ENCODE data around the gene FBLN1.
"Not testable (repeated sequence)": the region's sequence is repeated elsewhere in the genome, so short reads cannot be mapped to it uniquely, and the experiment has no call there.

FBLN1 gene

GRCh38 chr22:45542001-45542520 is 39.4 kb downstream of the FBLN1 start:
- no peaks in the 10 kb centered on the region for H3K79me2 ChIP-seq (ENCODE audit: insufficient read depth, low read length)
- no peaks in the 10 kb centered on the region for H3K4me1 ChIP-seq (ENCODE audit: insufficient read depth, low read length, poor library complexity, severe bottlenecking)
- H3K36me3 ChIP-seq (ENCODE audit: insufficient read depth, low read length), result no peaks in the 10 kb centered on the region
- no peak overlapping the region for H3K4me3 ChIP-seq (ENCODE audit: low read length, poor library complexity, severe bottlenecking)
- H3K9ac ChIP-seq (ENCODE audit: low read depth, low read length, poor library complexity, severe bottlenecking), result no peak overlapping the region
- no peak for TF ChIP-seq EZH2phosphoT487 (IDR thresholded peaks at IDR 0.05; ENCODE audit: borderline replicate concordance)
- TF ChIP-seq CTCF (conservative IDR thresholded peaks at IDR 0.05; ENCODE audit: low read length), result no peak
- no peaks in the 10 kb centered on the region for H3K9me2 ChIP-seq (replicated peaks; ENCODE audit: low read depth, low read length)
- H2AFZ ChIP-seq (ENCODE audit: low read length), result no peak overlapping the region
- no peaks in the 10 kb centered on the region for H4K20me1 ChIP-seq (ENCODE audit: insufficient read depth, low read length, poor library complexity, severe bottlenecking)
- H3K9me3 ChIP-seq (ENCODE audit: insufficient read depth, low read depth, low read length), result no peaks in the 10 kb centered on the region
- no peaks in the 10 kb centered on the region for H3K27me3 ChIP-seq (ENCODE audit: insufficient read depth, low read length, poor library complexity, severe bottlenecking)
- H3K4me2 ChIP-seq (ENCODE audit: low read depth, low read length, poor library complexity, severe bottlenecking), result no peak overlapping the region
- no peaks in the 10 kb centered on the region for H3F3A ChIP-seq (ENCODE audit: low read depth)

GRCh38 chr22:45542736-45543135 is 40.1 kb downstream of the FBLN1 start:
- H3K4me1 ChIP-seq (ENCODE audit: insufficient read depth, low read length, poor library complexity, severe bottlenecking); H3F3A ChIP-seq (ENCODE audit: low read depth); H3K4me3 ChIP-seq (ENCODE audit: low read length, poor library complexity, severe bottlenecking); H3K36me3 ChIP-seq (ENCODE audit: insufficient read depth, low read length); H3K9me3 ChIP-seq (ENCODE audit: insufficient read depth, low read depth, low read length); H3K79me2 ChIP-seq (ENCODE audit: insufficient read depth, low read length); H2AFZ ChIP-seq (ENCODE audit: low read length); H3K27me3 ChIP-seq (ENCODE audit: insufficient read depth, low read length, poor library complexity, severe bottlenecking); H3K9ac ChIP-seq (ENCODE audit: low read depth, low read length, poor library complexity, severe bottlenecking); H4K20me1 ChIP-seq (ENCODE audit: insufficient read depth, low read length, poor library complexity, severe bottlenecking); H3K9me2 ChIP-seq (replicated peaks; ENCODE audit: low read depth, low read length); H3K4me2 ChIP-seq (ENCODE audit: low read depth, low read length, poor library complexity, severe bottlenecking): not testable (repeated sequence)

GRCh38 chr22:45543243-45543642 is 40.6 kb downstream of the FBLN1 start:
- no peak overlapping the region for H3K4me2 ChIP-seq (ENCODE audit: low read depth, low read length, poor library complexity, severe bottlenecking)
- no peaks in the 10 kb centered on the region for H3K4me1 ChIP-seq (ENCODE audit: insufficient read depth, low read length, poor library complexity, severe bottlenecking)
- TF ChIP-seq CTCF (conservative IDR thresholded peaks at IDR 0.05; ENCODE audit: low read length), result no peak
- no peak for TF ChIP-seq EZH2phosphoT487 (IDR thresholded peaks at IDR 0.05; ENCODE audit: borderline replicate concordance)
- H3K36me3 ChIP-seq (ENCODE audit: insufficient read depth, low read length), result no peaks in the 10 kb centered on the region
- no peak overlapping the region for H2AFZ ChIP-seq (ENCODE audit: low read length)
- no peak overlapping the region for H3K4me3 ChIP-seq (ENCODE audit: low read length, poor library complexity, severe bottlenecking)
- H4K20me1 ChIP-seq (ENCODE audit: insufficient read depth, low read length, poor library complexity, severe bottlenecking), result no peaks in the 10 kb centered on the region
- no peaks in the 10 kb centered on the region for H3F3A ChIP-seq (ENCODE audit: low read depth)
- H3K9ac ChIP-seq (ENCODE audit: low read depth, low read length, poor library complexity, severe bottlenecking), result no peak overlapping the region
- no peaks in the 10 kb centered on the region for H3K9me3 ChIP-seq (ENCODE audit: insufficient read depth, low read depth, low read length)
- H3K79me2 ChIP-seq (ENCODE audit: insufficient read depth, low read length), result no peaks in the 10 kb centered on the region
- H3K9me2 ChIP-seq (replicated peaks; ENCODE audit: low read depth, low read length), result no peaks in the 10 kb centered on the region
- H3K27me3 ChIP-seq (ENCODE audit: insufficient read depth, low read length, poor library complexity, severe bottlenecking), result no peaks in the 10 kb centered on the region

- Histone ChIP-seq H3K4me2 (ENCODE audit: low read depth, low read length, poor library complexity, severe bottlenecking) (no peak overlapping the region), H2AFZ (ENCODE audit: low read length) (no peak overlapping the region), H3K79me2 (ENCODE audit: insufficient read depth, low read length) (no peaks in the 10 kb centered on the region), H3K9me2 (replicated peaks; ENCODE audit: low read depth, low read length) (no peaks in the 10 kb centered on the region), H3K27me3 (ENCODE audit: insufficient read depth, low read length, poor library complexity, severe bottlenecking) (no peaks in the 10 kb centered on the region), H3F3A (ENCODE audit: low read depth) (no peaks in the 10 kb centered on the region), H3K9ac (ENCODE audit: low read depth, low read length, poor library complexity, severe bottlenecking) (no peak overlapping the region), H3K9me3 (ENCODE audit: insufficient read depth, low read depth, low read length) (no peaks in the 10 kb centered on the region), H3K4me3 (ENCODE audit: low read length, poor library complexity, severe bottlenecking) (no peak overlapping the region), H3K36me3 (ENCODE audit: insufficient read depth, low read length) (no peaks in the 10 kb centered on the region), H3K4me1 (ENCODE audit: insufficient read depth, low read length, poor library complexity, severe bottlenecking) (no peaks in the 10 kb centered on the region), H4K20me1 (ENCODE audit: insufficient read depth, low read length, poor library complexity, severe bottlenecking) (no peaks in the 10 kb centered on the region)
- TF ChIP-seq EZH2phosphoT487 (IDR thresholded peaks at IDR 0.05; ENCODE audit: borderline replicate concordance) (no peak), CTCF (conservative IDR thresholded peaks at IDR 0.05; ENCODE audit: low read length) (no peak)
Observed at GRCh38 chr22:45544588-45545170, 42.0 kb downstream of the FBLN1 start.
